Neural progenitor cell (in vitro differentiated cells): ENCODE results near the gene TSC22D4.

Experiments
- EZH2phosphoT487 ChIP-seq: fragments of 200-600 bp; sonication (generic); IDR thresholded peaks from 2 replicates; pipeline ENCODE4 v1.6.1; 2017; ENCODE audit warnings: antibody characterized with exemption
- TF ChIP-seq, protein P1 (sequence below): fragments of 200-600 bp; sonication (generic); IDR thresholded peaks from 2 replicates; pipeline ENCODE4 v1.5.1; 2017; ENCODE audit warnings: antibody characterized with exemption, mild to moderate bottlenecking

DNA sequence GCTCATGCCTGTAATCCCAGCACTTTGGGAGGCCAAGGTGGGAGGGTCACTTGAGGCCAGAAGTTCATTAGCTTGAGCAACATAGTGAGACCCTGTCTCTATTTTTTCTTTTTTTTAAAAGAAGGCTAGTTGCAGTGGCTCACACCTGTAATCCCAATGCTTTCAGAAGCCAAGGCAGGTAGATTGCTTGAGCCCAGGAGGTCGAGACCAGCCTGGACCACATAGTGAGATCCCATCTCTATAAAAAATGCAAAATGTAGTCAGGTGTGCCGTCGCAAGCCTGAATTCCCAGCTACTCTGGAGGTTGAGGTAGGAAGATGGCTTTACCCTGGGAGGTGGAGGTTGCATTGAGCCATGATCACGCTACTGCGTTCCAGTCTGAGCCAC is 12.2 kb upstream of the TSC22D4 start:
- TF ChIP-seq, protein P1, sequence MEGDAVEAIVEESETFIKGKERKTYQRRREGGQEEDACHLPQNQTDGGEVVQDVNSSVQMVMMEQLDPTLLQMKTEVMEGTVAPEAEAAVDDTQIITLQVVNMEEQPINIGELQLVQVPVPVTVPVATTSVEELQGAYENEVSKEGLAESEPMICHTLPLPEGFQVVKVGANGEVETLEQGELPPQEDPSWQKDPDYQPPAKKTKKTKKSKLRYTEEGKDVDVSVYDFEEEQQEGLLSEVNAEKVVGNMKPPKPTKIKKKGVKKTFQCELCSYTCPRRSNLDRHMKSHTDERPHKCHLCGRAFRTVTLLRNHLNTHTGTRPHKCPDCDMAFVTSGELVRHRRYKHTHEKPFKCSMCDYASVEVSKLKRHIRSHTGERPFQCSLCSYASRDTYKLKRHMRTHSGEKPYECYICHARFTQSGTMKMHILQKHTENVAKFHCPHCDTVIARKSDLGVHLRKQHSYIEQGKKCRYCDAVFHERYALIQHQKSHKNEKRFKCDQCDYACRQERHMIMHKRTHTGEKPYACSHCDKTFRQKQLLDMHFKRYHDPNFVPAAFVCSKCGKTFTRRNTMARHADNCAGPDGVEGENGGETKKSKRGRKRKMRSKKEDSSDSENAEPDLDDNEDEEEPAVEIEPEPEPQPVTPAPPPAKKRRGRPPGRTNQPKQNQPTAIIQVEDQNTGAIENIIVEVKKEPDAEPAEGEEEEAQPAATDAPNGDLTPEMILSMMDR, result no peak
- TF ChIP-seq EZH2phosphoT487, result no peak
